Fibroblast of lung (primary cell): ENCODE measurements around the gene VWA8.

ENCODE experiments used
- EZH2 ChIP-seq: IDR thresholded peaks from 2 replicates; pipeline ENCODE4 v1.5.1; 2012; ENCODE audit warnings: low read length, control low read depth, mild to moderate bottlenecking; ENCODE audit errors: missing control alignments
- TF ChIP-seq, protein P1 (sequence below), 2 donors: IDR thresholded peaks in 1 of 2; conservative IDR thresholded peaks in 1 of 2; 1 replicate in 1 of 2; 2 replicates in 1 of 2; pipeline ENCODE4 v1.5.1; 2011 to 2012; ENCODE audit warnings: low read length in 2 of 2, control low read depth in 1 of 2, inconsistent platforms in 1 of 2, low read depth in 1 of 2, mild to moderate bottlenecking in 1 of 2

GRCh38 chr13:41767801-41768200 lies 193.1 kb downstream of the VWA8 start:
- TF ChIP-seq, protein P1, sequence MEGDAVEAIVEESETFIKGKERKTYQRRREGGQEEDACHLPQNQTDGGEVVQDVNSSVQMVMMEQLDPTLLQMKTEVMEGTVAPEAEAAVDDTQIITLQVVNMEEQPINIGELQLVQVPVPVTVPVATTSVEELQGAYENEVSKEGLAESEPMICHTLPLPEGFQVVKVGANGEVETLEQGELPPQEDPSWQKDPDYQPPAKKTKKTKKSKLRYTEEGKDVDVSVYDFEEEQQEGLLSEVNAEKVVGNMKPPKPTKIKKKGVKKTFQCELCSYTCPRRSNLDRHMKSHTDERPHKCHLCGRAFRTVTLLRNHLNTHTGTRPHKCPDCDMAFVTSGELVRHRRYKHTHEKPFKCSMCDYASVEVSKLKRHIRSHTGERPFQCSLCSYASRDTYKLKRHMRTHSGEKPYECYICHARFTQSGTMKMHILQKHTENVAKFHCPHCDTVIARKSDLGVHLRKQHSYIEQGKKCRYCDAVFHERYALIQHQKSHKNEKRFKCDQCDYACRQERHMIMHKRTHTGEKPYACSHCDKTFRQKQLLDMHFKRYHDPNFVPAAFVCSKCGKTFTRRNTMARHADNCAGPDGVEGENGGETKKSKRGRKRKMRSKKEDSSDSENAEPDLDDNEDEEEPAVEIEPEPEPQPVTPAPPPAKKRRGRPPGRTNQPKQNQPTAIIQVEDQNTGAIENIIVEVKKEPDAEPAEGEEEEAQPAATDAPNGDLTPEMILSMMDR (conservative IDR thresholded peaks at IDR 0.05 in 1 of 2, IDR thresholded peaks at IDR 0.05 in 1 of 2; ENCODE audit: low read depth in 1 of 2, low read length in 2 of 2): no peak
- no peak for TF ChIP-seq EZH2
